ENCODE data around the gene LRRC1. TPM values are rescaled to one million over a fixed set of nuclear protein-coding genes. Genes with fewer than 3 reads are reported as not detected.

The LRRC1 gene
- total and polyA plus RNA-seq, 2 of the 8 experiments (the other 6 are each of a cell fraction or from before 2014, with no cell fraction given), result 6.7 to 15.9 TPM

DNA sequence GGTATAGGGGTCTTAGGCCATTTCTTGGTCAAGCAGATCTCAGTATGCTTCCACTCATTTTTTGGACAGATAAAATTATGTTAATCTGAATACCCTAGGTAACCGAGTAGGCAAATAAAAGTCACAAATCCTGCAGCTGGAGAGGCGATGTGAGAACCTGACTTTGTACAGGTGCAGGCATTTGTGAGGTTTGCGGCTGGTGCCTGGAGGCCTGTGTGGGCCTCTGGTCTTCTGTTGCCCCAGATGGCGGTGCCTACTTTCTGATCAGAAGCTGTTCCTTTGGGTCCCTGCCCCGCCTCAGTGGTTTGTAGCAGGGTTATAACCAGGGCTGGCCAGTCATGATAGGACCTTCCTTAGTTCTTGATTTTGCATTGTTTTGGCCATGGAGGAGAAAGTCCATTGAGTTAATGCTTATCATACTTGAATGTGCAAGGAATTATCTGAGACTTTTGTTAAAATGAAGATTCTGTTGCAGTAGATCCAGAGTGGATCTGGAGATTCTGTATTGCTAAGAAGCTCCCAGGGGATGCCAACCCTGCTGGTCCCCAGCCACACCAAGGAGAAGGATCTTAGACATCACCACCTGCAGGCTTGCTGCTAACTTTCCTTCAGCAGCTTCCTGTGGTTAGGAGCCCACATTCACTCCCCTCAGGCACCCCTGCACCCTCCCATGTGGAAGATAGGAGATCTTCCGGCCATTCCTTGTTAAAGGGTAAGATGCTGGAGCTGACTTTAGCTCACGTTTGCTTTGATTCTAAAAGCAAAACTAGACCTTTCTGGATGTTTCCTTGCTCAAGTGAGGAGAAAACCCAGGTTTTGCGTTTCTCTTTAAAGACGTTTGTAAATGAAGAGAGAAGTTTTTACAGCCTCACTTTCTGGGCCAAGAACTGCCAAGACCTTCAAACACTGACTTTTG is 50.7 kb downstream of the LRRC1 start:
- H2BK20ac ChIP-seq (ENCODE audit: low read length), result no peak overlapping the region
- no peak overlapping the region for H3K18ac ChIP-seq (ENCODE audit: extremely low read depth, low read length)
- H4K91ac ChIP-seq (replicated peaks; ENCODE audit: insufficient read length, low read length), result no peak overlapping the region
- no peaks in the 10 kb centered on the region for H3K27me3 ChIP-seq (replicated peaks in 1 of 4; ENCODE audit: control insufficient read depth in 3 of 4, extremely low read depth in 1 of 4, insufficient read depth in 3 of 4, low read length in 3 of 4)
- H3K56ac ChIP-seq (replicated peaks; ENCODE audit: insufficient read length, low read depth, low read length), result no peak overlapping the region
- no peak overlapping the region for H2BK120ac ChIP-seq (replicated peaks; ENCODE audit: low read depth, low read length)
- H3K79me2 ChIP-seq (ENCODE audit: control insufficient read depth in 1 of 2, insufficient read depth in 2 of 2, low read length in 2 of 2), result no peaks in the 10 kb centered on the region; a peak in 1 of 4 replicates
- no peak overlapping the region for H3K27ac ChIP-seq (ENCODE audit: low read depth, low read length)
- H3K23ac ChIP-seq (ENCODE audit: insufficient read length), result no peak overlapping the region
- 91% methylated on average over 9 of the region's 9 CpGs; no CpG with 5 or more reads in 1 of the 2 experiments for WGBS, 2 experiments (ENCODE audit: extremely low coverage in 1 of 2, insufficient coverage in 1 of 2, insufficient read length in 1 of 2, insufficient replicate concordance in 2 of 2, low coverage in 1 of 2, low lambda C conversion rate in 2 of 2, missing lambda C conversion rate in 1 of 2)
- H3K36me3 ChIP-seq (ENCODE audit: control insufficient read depth in 2 of 4, insufficient read depth in 4 of 4, low read length in 3 of 4), result no peaks in the 10 kb centered on the region
- no peak overlapping the region for H3K14ac ChIP-seq (ENCODE audit: insufficient read length)
- H3K23me2 ChIP-seq (ENCODE audit: low read depth, low read length), result no peaks in the 10 kb centered on the region
- no peak overlapping the region for H2AFZ ChIP-seq (ENCODE audit: low read length)
- no peak overlapping the region for H4K5ac ChIP-seq (ENCODE audit: insufficient read length, low read depth, low read length)
- DNase-seq (ENCODE audit: low read depth in 1 of 2, low spot score in 2 of 2) (no peak), FAIRE-seq (no peak)
- no peak overlapping the region for H2AK5ac ChIP-seq (ENCODE audit: low read depth, low read length)
- 0 out of 7 replicates have a peak, but pooled peaks cover 0 to 2% (median 0%) of the 10 kb centered on the region in 4 experiments for H3K4me1 ChIP-seq (replicated peaks in 1 of 4; ENCODE audit: control insufficient read depth in 3 of 4, insufficient read depth in 4 of 4, low read length in 3 of 4)
- ChIA-PET CTCF (ENCODE audit: partially characterized antibody) (interaction anchor here (0.9 to 1.3 kb wide), 2 partner anchors 13 to 15 kb away, joined by 3 read pairs; no protein-coding TSS in a partner anchor), POLR2A (ENCODE audit: partially characterized antibody) (no interaction called here)
- no peak overlapping the region for H2BK15ac ChIP-seq (ENCODE audit: low read length)
- peaks cover 1 to 2% of the 10 kb centered on the region in 2 experiments for H4K20me1 ChIP-seq (replicated peaks in 1 of 2; ENCODE audit: control insufficient read depth in 1 of 2, insufficient read depth in 2 of 2, low read length in 2 of 2)
- no peaks in the 10 kb centered on the region for H3K9me3 ChIP-seq (ENCODE audit: insufficient read depth in 2 of 2, low read depth in 1 of 2, low read length in 1 of 2)
- no peak overlapping the region for H3K4me3 ChIP-seq (ENCODE audit: extremely low read depth in 1 of 4, insufficient read depth in 2 of 4, low read depth in 3 of 4, low read length in 4 of 4)
- H3K4me2 ChIP-seq (ENCODE audit: insufficient read depth in 1 of 2, low read depth in 2 of 2, low read length in 2 of 2), result no peak overlapping the region
- H2BK12ac ChIP-seq (ENCODE audit: low read depth, low read length), result no peak overlapping the region
- no peaks in the 10 kb centered on the region; the same call in 1 of the 2 replicates for H3K79me1 ChIP-seq (ENCODE audit: low read depth, low read length)
- no peak overlapping the region for H2BK5ac ChIP-seq (ENCODE audit: low read depth, low read length)
- H4K8ac ChIP-seq (ENCODE audit: extremely low read depth, insufficient read depth, low read length), result no peak overlapping the region
- H3K4ac ChIP-seq (replicated peaks; ENCODE audit: insufficient read length, low read depth, low read length), result no peak overlapping the region
- H3K9ac ChIP-seq (replicated peaks in 1 of 4; ENCODE audit: extremely low read depth in 1 of 4, low read depth in 3 of 4, low read length in 3 of 4), result no peak overlapping the region
- no peak for TF ChIP-seq RNF2 (IDR thresholded peaks at IDR 0.05; ENCODE audit: borderline replicate concordance, low read depth, low read length, missing control alignments, poor library complexity, severe bottlenecking)
- TF ChIP-seq EGR1 (IDR thresholded peaks at IDR 0.05; ENCODE audit: borderline replicate concordance, low read depth, low read length), result no peak
